SJCRH30 (cell line): ENCODE data around the gene UBA6. TPM values are rescaled to one million over a fixed set of nuclear protein-coding genes. Genes with fewer than 3 reads are reported as not detected.
"Not testable (repeated sequence)": the region's sequence is repeated elsewhere in the genome, so short reads cannot be mapped to it uniquely, and the experiment has no call there.

Source experiments
- DNase-seq, 2 experiments: peaks; one replicate each; pipeline ENCODE4 v3.0.0-alpha.2; 2015 to 2020
- H3K27ac ChIP-seq: fragments of 250-450 bp; sonication (Bioruptor Pico); 2 replicates; pipeline ENCODE4 v1.5.1; 2020; ENCODE audit warnings: mild to moderate bottlenecking, moderate library complexity
- H3K27me3 ChIP-seq: fragments of 250-450 bp; sonication (Bioruptor Pico); 2 replicates; pipeline ENCODE4 v1.5.1; 2020; ENCODE audit warnings: mild to moderate bottlenecking, moderate library complexity
- H3K36me3 ChIP-seq: fragments of 250-450 bp; sonication (Bioruptor Pico); 2 replicates; pipeline ENCODE4 v1.5.1; 2020; ENCODE audit warnings: mild to moderate bottlenecking, moderate library complexity
- H3K4me1 ChIP-seq: fragments of 250-450 bp; sonication (Bioruptor Pico); 2 replicates; pipeline ENCODE4 v1.5.1; 2020; ENCODE audit warnings: mild to moderate bottlenecking, moderate library complexity
- H3K4me3 ChIP-seq: fragments of 250-450 bp; sonication (Bioruptor Pico); 2 replicates; pipeline ENCODE4 v1.5.1; 2020; ENCODE audit warnings: mild to moderate bottlenecking, moderate library complexity
- H3K9me3 ChIP-seq: fragments of 250-450 bp; sonication (Bioruptor Pico); replicated peaks from 2 replicates; pipeline ENCODE4 v1.5.1; 2020; ENCODE audit warnings: mild to moderate bottlenecking, moderate library complexity
- total RNA-seq: library from RNA; depleted of rRNA; stranded (reverse); fragments of >200 nt; shearing (Covaris generic); gene quantifications from 2 replicates; pipeline ENCODE4 v1.2.3, GENCODE V29; 2014

The UBA6 gene
- total RNA-seq, 1 experiment from 2014 or later = 118 TPM

GRCh38 chr4:67721770-67722597, 21.0 kb upstream of the UBA6 start:
- Histone ChIP-seq H3K4me3 (no peak overlapping the region), H3K36me3 (peaks cover 13% of the 10 kb centered on the region; the same call in 1 of the 2 replicates), H3K27ac (no peak overlapping the region), H3K27me3 (no peaks in the 10 kb centered on the region), H3K4me1 (peaks cover 6% of the 10 kb centered on the region), H3K9me3 (no peaks in the 10 kb centered on the region)
- no peak for DNase-seq

- peaks cover 13% of the 10 kb centered on the region; the same call in 1 of the 2 replicates for H3K36me3 ChIP-seq
- H3K9me3 ChIP-seq = no peaks in the 10 kb centered on the region
- H3K4me3 ChIP-seq = no peak overlapping the region
- peaks cover 6% of the 10 kb centered on the region for H3K4me1 ChIP-seq
- DNase-seq = no peak
- H3K27ac ChIP-seq = no peak overlapping the region
- no peaks in the 10 kb centered on the region for H3K27me3 ChIP-seq
Measured at GRCh38 chr4:67721315-67721769, 20.4 kb upstream of the UBA6 start.

GRCh38 chr4:67719953-67720617, 19.1 kb upstream of the UBA6 start:
- no peaks in the 10 kb centered on the region for H3K9me3 ChIP-seq
- DNase-seq = no peak
- H3K36me3 ChIP-seq = peaks cover 13% of the 10 kb centered on the region; the same call in 1 of the 2 replicates
- H3K4me3 ChIP-seq = no peak overlapping the region
- H3K4me1 ChIP-seq = peaks cover 6% of the 10 kb centered on the region
- no peak overlapping the region for H3K27ac ChIP-seq
- no peaks in the 10 kb centered on the region for H3K27me3 ChIP-seq

- DNase-seq = no peak
Measured at GRCh38 chr4:67718848-67719247, 17.9 kb upstream of the UBA6 start.

GRCh38 chr4:67717586-67717985, 16.6 kb upstream of the UBA6 start:
- peaks cover 13% of the 10 kb centered on the region; the same call in 1 of the 2 replicates for H3K36me3 ChIP-seq
- no peaks in the 10 kb centered on the region for H3K9me3 ChIP-seq
- H3K27ac ChIP-seq = no peak overlapping the region
- no peaks in the 10 kb centered on the region for H3K27me3 ChIP-seq
- H3K4me3 ChIP-seq = no peak overlapping the region
- no peak for DNase-seq
- peaks cover 10% of the 10 kb centered on the region for H3K4me1 ChIP-seq

More at GRCh38 chr4:67718848-67719247, 17.9 kb upstream of the UBA6 start:
- Histone ChIP-seq H3K27me3 (no peaks in the 10 kb centered on the region), H3K9me3 (no peaks in the 10 kb centered on the region), H3K27ac (no peak overlapping the region), H3K4me1 (peaks cover 10% of the 10 kb centered on the region), H3K36me3 (peaks cover 13% of the 10 kb centered on the region; the same call in 1 of the 2 replicates), H3K4me3 (no peak overlapping the region)

- H3K9me3 ChIP-seq = no peaks in the 10 kb centered on the region
- DNase-seq = peak; percentile 36 to 42
- no peak overlapping the region for H3K4me3 ChIP-seq
- peak overlapping the region; percentile 27; the same call in 1 of the 2 replicates for H3K27ac ChIP-seq
- H3K4me1 ChIP-seq = peaks cover 4% of the 10 kb centered on the region; the same call in 1 of the 2 replicates
- H3K36me3 ChIP-seq = no peaks in the 10 kb centered on the region
- no peaks in the 10 kb centered on the region for H3K27me3 ChIP-seq
Measured at GRCh38 chr4:67714955-67715354, 14.0 kb upstream of the UBA6 start.

GRCh38 chr4:67714248-67714583, 13.3 kb upstream of the UBA6 start:
- H3K4me1 ChIP-seq = peaks cover 4% of the 10 kb centered on the region; the same call in 1 of the 2 replicates
- no peak for DNase-seq
- H3K36me3 ChIP-seq = no peaks in the 10 kb centered on the region
- H3K4me3 ChIP-seq = no peak overlapping the region
- H3K27me3 ChIP-seq = no peaks in the 10 kb centered on the region
- no peaks in the 10 kb centered on the region for H3K9me3 ChIP-seq
- H3K27ac ChIP-seq = no peak overlapping the region; the same call in 1 of the 2 replicates

- no peaks in the 10 kb centered on the region for H3K9me3 ChIP-seq
- peaks cover 4% of the 10 kb centered on the region; the same call in 1 of the 2 replicates for H3K4me1 ChIP-seq
- H3K27ac ChIP-seq = no peak overlapping the region
- DNase-seq = no peak
- H3K4me3 ChIP-seq = no peak overlapping the region
- no peaks in the 10 kb centered on the region for H3K36me3 ChIP-seq
- H3K27me3 ChIP-seq = no peaks in the 10 kb centered on the region
Measured at GRCh38 chr4:67713529-67714247, 12.7 kb upstream of the UBA6 start.

GRCh38 chr4:67712650-67713528, 11.9 kb upstream of the UBA6 start:
- Histone ChIP-seq H3K4me1 (peaks cover 4% of the 10 kb centered on the region; the same call in 1 of the 2 replicates), H3K27me3 (no peaks in the 10 kb centered on the region), H3K4me3 (no peak overlapping the region), H3K27ac (no peak overlapping the region), H3K9me3 (no peaks in the 10 kb centered on the region), H3K36me3 (no peaks in the 10 kb centered on the region)
- DNase-seq = no peak

GRCh38 chr4:67712000-67712625, 11.2 kb upstream of the UBA6 start:
- peak in 1 of 2 experiments; percentile 22 for DNase-seq
- no peak overlapping the region for H3K27ac ChIP-seq
- H3K9me3 ChIP-seq = no peaks in the 10 kb centered on the region
- H3K27me3 ChIP-seq = no peaks in the 10 kb centered on the region
- 0 out of 2 replicates have a peak, but pooled peaks cover 1% of the 10 kb centered on the region for H3K36me3 ChIP-seq
- H3K4me1 ChIP-seq = peaks cover 4% of the 10 kb centered on the region; the same call in 1 of the 2 replicates
- no peak overlapping the region for H3K4me3 ChIP-seq

- not testable (repeated sequence) for H3K9me3 ChIP-seq, H3K4me3 ChIP-seq, H3K4me1 ChIP-seq, H3K27me3 ChIP-seq, H3K36me3 ChIP-seq, H3K27ac ChIP-seq, DNase-seq
Measured at GRCh38 chr4:67706682-67707081, 5.7 kb upstream of the UBA6 start.

- peaks cover 4% of the 10 kb centered on the region for H3K4me1 ChIP-seq
- H3K27me3 ChIP-seq = no peaks in the 10 kb centered on the region
- no peak overlapping the region for H3K4me3 ChIP-seq
- H3K27ac ChIP-seq = no peak overlapping the region
- DNase-seq = no peak
- 0 out of 2 replicates have a peak, but pooled peaks cover 2% of the 10 kb centered on the region for H3K36me3 ChIP-seq
- H3K9me3 ChIP-seq = no peaks in the 10 kb centered on the region
Measured at GRCh38 chr4:67704843-67705242, 3.9 kb upstream of the UBA6 start.

- Histone ChIP-seq H3K4me1 (peaks cover 4% of the 10 kb centered on the region), H3K36me3 (peaks cover 3% of the 10 kb centered on the region; the same call in 1 of the 2 replicates), H3K4me3 (peak overlapping the region; percentile 98; the same call in 1 of the 2 replicates), H3K27me3 (no peaks in the 10 kb centered on the region), H3K9me3 (no peaks in the 10 kb centered on the region), H3K27ac (no peak overlapping the region)
- DNase-seq = no peak
Measured at GRCh38 chr4:67702166-67702565, 1.2 kb upstream of the UBA6 start.
